MCF 10A (cell line): Measurements from ENCODE around the gene B4GALT3. TPM values are rescaled to one million over a fixed set of nuclear protein-coding genes. Genes with fewer than 3 reads are reported as not detected.

Source experiments
- Bru-seq: library from RNA; stranded (reverse); fragments of 400-500 nt; gene quantifications from one replicate; lab custom pipeline; 2021; lab: Mats Ljungman, UMichigan
- BruChase-seq, 2 experiments: library from RNA; stranded (reverse); fragments of 400-500 nt; gene quantifications; one replicate each; lab custom pipeline; 2021; lab: Mats Ljungman, UMichigan
- BruUV-seq: library from RNA; stranded (reverse); fragments of 400-500 nt; replicated peaks from 2 replicates; lab custom pipeline; 2021; lab: Mats Ljungman, UMichigan
- CTCF ChIA-PET: fragments of 300-600 bp; sonication (Branson Sonifier 250); formaldehyde crosslinking; extraction: SDS; loops from one replicate; lab custom pipeline; 2021; ENCODE audit warnings: antibody characterized with exemption, inconsistent platforms; lab: Yijun Ruan, JAX
- POLR2A ChIA-PET: fragments of 300-600, 350-650 bp; sonication (Branson Sonifier 250); formaldehyde crosslinking; extraction: SDS; loops from one replicate; lab custom pipeline; 2020; ENCODE audit warnings: antibody characterized with exemption, inconsistent platforms; lab: Yijun Ruan, JAX
- DNase-seq: peaks from one replicate; pipeline ENCODE4 v3.0.0-alpha.2; 2018; ENCODE audit not compliant: unreplicated experiment
- H3K27ac Mint-ChIP-seq: one replicate; pipeline ENCODE4 v1.8.0; 2022; ENCODE audit warnings: mild to moderate bottlenecking, low read depth, mixed read lengths; ENCODE audit not compliant: unreplicated experiment
- H3K27me3 Mint-ChIP-seq: one replicate; pipeline ENCODE4 v1.8.0; 2022; ENCODE audit warnings: mixed read lengths; ENCODE audit not compliant: insufficient read depth, unreplicated experiment
- H3K36me3 Mint-ChIP-seq: one replicate; pipeline ENCODE4 v1.8.0; 2022; ENCODE audit warnings: mild to moderate bottlenecking, moderate library complexity, mixed read lengths; ENCODE audit not compliant: insufficient read depth, unreplicated experiment
- H3K4me1 Mint-ChIP-seq: one replicate; pipeline ENCODE4 v1.8.0; 2022; ENCODE audit warnings: mixed read lengths; ENCODE audit not compliant: insufficient read depth, unreplicated experiment
- H3K4me3 Mint-ChIP-seq: one replicate; pipeline ENCODE4 v1.8.0; 2022; ENCODE audit warnings: mild to moderate bottlenecking, moderate library complexity, mixed read lengths; ENCODE audit not compliant: unreplicated experiment
- H3K9me3 Mint-ChIP-seq: one replicate; pipeline ENCODE4 v1.8.0; 2022; ENCODE audit warnings: mixed read lengths; ENCODE audit not compliant: unreplicated experiment
- CTCF ChIP-seq: fragments of 200-600 bp; IDR thresholded peaks from one replicate; pipeline ENCODE4 v1.8.0; 2022; ENCODE audit warnings: antibody characterized with exemption, mild to moderate bottlenecking; ENCODE audit not compliant: unreplicated experiment
- intact Hi-C: fragments of 100-400 bp; cut with micrococcal nuclease; formaldehyde crosslinking; loops from 2 replicates; pipeline ENCODE4 v1.14.1; 2022
- long read RNA-seq: library from polyadenylated mRNA; stranded (forward); transcript quantifications from one replicate; pipeline ENCODE4 v2.0.0, GENCODE V29; 2022
- total RNA-seq: library from RNA; stranded (reverse); gene quantifications from 2 replicates; pipeline ENCODE4 v1.2.3, GENCODE V29; 2022

Gene B4GALT3
- total RNA-seq (50.0 and 51.7 TPM in 2 replicates), Bru-seq, nascent RNA (percentile 80 among the genes with signal in this experiment), BruChase-seq, experiment 1, labeled RNA remaining after a 6-hour chase (percentile 93 among the genes with signal in this experiment), BruChase-seq, experiment 2, labeled RNA remaining after a 2-hour chase (percentile 87 among the genes with signal in this experiment)
- long read RNA-seq, transcript B4GALT3-213 (8 exons, 2,414 nt), result minor isoform, 21 of 92 reads
- long read RNA-seq, transcript B4GALT3-201 (8 exons, 1,911 nt), result major isoform, 44 of 92 reads
- long read RNA-seq, partial matches to known transcripts, result 9 of 92 reads
- long read RNA-seq, other reads (novel, unspliced or antisense), result 15 of 92 reads

GRCh38 chr1:161177112-161177935 is at the start of gene B4GALT3:
B4GALT3 (minus strand) TSS chr1:161177507; CDS start chr1:161176060, 1,447 bp downstream.
- TF ChIP-seq CTCF, result no peak
- intact Hi-C loops, result loop anchor here (1.0 kb wide), 1 partner anchor 11 kb away; the partner anchor contains the start of gene PPOX
- Mint-ChIP-seq H3K9me3 (no peaks in the 10 kb centered on the region), H3K4me1 (peaks cover 37% of the 10 kb centered on the region), H3K27ac (peak within 1 kb of the TSS; percentile 92), H3K4me3 (peak within 1 kb of the TSS; percentile 86), H3K27me3 (no peaks in the 10 kb centered on the region), H3K36me3 (peaks cover 31% of the 10 kb centered on the region)
- ChIA-PET POLR2A (interaction anchor here (0.5 to 3.3 kb wide), 21 partner anchors 10 to 214 kb away, joined by 3 to 101 read pairs (median 6); partner anchors contain the start of genes DEDD, F11R, NDUFS2 and NIT1), CTCF (interaction anchor here (0.6 to 3.5 kb wide), 11 partner anchors 11 to 1595 kb away, joined by 3 to 33 read pairs (median 3); partner anchors contain the start of genes ADAMTS4, PPOX and TOMM40L)
- TSS peak; percentile 97 for BruUV-seq
- DNase-seq, result peak; percentile 87

- BruUV-seq, result no TSS peak
- DNase-seq, result no peak
- Mint-ChIP-seq H3K27ac (peak overlapping the region; percentile 88), H3K4me1 (peaks cover 22% of the 10 kb centered on the region), H3K36me3 (peaks cover 22% of the 10 kb centered on the region), H3K9me3 (no peaks in the 10 kb centered on the region), H3K27me3 (no peaks in the 10 kb centered on the region), H3K4me3 (peak overlapping the region; percentile 90)
- ChIA-PET POLR2A (interaction anchor here (0.5 to 6.8 kb wide), 18 partner anchors 9 to 1129 kb away, joined by 3 to 81 read pairs (median 8); partner anchors contain the start of genes B4GALT3, NDUFS2, PPOX and SDHC), CTCF (interaction anchor here (0.6 to 18.5 kb wide), 50 partner anchors 9 to 530 kb away, joined by 3 to 444 read pairs (median 6); partner anchors contain the start of genes ADAMTS4, CFAP126, FCER1G and NDUFS2)
- TF ChIP-seq CTCF, result no peak
- intact Hi-C loops, result loop anchor here (1.0 to 10.0 kb wide), 5 partner anchors 65 to 508 kb away; partner anchors contain the start of gene SDHC
Observed at GRCh38 chr1:161226759-161227158, 49.5 kb upstream of the B4GALT3 start.

- peaks cover 22% of the 10 kb centered on the region for H3K4me1 Mint-ChIP-seq
- no TSS peak for BruUV-seq
- no peak for TF ChIP-seq CTCF
- POLR2A ChIA-PET, result interaction anchor here (0.6 to 6.8 kb wide), 30 partner anchors 9 to 1129 kb away, joined by 3 to 81 read pairs (median 4); partner anchors contain the start of genes ADAMTS4, B4GALT3, DEDD and F11R
- peak overlapping the region; percentile 90 for H3K4me3 Mint-ChIP-seq
- H3K27ac Mint-ChIP-seq, result peak overlapping the region; percentile 88
- intact Hi-C loops, result loop anchor here (10.0 kb wide), 1 partner anchor 508 kb away; no protein-coding TSS in a partner anchor
- peaks cover 22% of the 10 kb centered on the region for H3K36me3 Mint-ChIP-seq
- H3K27me3 Mint-ChIP-seq, result no peaks in the 10 kb centered on the region
- H3K9me3 Mint-ChIP-seq, result no peaks in the 10 kb centered on the region
- CTCF ChIA-PET, result interaction anchor here (0.5 to 18.5 kb wide), 58 partner anchors 9 to 969 kb away, joined by 3 to 444 read pairs (median 5); partner anchors contain the start of genes ADAMTS4, CFAP126, FCER1G and NDUFS2
- peak; percentile 27 for DNase-seq
Observed at GRCh38 chr1:161226320-161226711, 49.0 kb upstream of the B4GALT3 start.
